ENCODE measurements around the gene COL23A1.

Gene COL23A1

DNA sequence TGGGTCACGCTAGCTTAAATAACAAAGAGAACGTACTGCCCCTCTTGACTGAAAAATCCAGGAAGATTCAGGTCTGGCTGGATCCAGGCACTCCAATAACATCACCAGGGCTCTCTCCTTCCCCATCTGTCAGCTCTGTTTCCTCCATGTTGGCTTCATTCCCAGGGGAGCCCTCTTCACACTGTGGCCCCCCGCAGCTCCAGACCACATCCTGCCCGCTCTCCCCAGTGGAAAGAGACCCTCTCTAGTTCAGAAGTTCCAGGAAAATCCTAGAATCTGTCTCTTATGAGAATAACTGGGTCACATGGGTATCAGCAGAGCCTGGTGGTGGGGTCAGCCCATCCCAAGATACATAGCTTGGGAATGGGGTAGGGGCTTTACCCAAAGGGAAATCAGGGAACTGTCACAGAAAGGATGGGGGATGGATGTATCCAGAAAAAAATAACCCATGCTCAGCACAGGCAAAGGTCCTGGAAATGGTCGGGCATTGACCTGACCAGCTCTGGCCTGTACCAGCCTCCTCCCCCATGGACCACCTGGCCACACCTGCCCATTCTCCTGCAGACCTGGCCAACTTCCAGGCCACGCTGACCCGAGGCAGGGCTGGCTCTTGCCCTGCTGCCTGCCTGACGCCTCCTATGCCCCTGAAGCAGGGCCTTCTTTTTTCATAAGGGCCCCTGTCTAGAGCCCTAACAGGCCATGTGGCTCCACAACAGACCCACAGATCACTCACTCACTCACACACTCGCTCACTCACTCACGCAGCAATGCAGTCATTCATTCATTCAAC, 65.9 kb downstream of the COL23A1 start:
- no peak overlapping the region for H3K27ac ChIP-seq
- TF ChIP-seq, protein P1, sequence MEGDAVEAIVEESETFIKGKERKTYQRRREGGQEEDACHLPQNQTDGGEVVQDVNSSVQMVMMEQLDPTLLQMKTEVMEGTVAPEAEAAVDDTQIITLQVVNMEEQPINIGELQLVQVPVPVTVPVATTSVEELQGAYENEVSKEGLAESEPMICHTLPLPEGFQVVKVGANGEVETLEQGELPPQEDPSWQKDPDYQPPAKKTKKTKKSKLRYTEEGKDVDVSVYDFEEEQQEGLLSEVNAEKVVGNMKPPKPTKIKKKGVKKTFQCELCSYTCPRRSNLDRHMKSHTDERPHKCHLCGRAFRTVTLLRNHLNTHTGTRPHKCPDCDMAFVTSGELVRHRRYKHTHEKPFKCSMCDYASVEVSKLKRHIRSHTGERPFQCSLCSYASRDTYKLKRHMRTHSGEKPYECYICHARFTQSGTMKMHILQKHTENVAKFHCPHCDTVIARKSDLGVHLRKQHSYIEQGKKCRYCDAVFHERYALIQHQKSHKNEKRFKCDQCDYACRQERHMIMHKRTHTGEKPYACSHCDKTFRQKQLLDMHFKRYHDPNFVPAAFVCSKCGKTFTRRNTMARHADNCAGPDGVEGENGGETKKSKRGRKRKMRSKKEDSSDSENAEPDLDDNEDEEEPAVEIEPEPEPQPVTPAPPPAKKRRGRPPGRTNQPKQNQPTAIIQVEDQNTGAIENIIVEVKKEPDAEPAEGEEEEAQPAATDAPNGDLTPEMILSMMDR (conservative IDR thresholded peaks at IDR 0.05) = no peak

DNA sequence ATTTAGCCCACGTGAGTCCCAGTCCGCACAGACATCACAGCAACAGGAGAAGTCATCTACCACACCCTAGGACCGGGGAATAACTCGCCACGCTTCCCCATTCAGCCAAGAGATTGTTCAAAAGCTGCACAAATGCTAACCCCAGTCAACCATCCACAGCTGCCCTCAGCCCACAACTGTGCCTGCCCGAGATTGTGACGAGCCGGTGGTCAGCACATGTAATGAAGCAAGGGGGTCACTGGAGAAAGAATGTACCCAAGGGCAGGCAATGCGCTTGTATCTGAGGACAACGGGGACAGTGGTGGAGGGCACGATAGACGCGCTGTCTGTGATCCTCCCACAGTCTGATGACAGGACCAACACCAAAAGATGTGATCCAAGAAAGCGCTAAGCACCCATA, 67.8 kb downstream of the COL23A1 start:
- no peak overlapping the region for H3K27ac ChIP-seq
- TF ChIP-seq, protein P1 (conservative IDR thresholded peaks at IDR 0.05) = no peak

DNA sequence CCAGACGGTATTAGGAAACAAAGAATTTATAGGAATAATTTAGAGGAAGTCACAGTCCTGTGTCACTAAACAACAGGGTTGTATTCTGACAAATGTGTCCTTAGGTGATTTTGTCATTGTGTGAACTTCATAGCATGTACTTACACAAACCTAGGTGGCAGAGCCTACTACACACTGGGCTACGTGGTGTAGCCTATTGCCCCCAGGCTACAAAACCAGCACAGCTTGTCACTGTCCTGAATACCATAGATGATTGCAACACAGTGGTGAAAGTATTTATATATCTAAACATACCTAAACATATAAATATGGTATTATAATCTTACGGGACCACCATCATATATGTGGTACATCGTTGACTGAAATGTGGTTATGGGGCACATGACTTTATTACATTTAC, 69.3 kb downstream of the COL23A1 start:
- H3K27ac ChIP-seq = no peak overlapping the region
- TF ChIP-seq, protein P1 (conservative IDR thresholded peaks at IDR 0.05) = no peak

DNA sequence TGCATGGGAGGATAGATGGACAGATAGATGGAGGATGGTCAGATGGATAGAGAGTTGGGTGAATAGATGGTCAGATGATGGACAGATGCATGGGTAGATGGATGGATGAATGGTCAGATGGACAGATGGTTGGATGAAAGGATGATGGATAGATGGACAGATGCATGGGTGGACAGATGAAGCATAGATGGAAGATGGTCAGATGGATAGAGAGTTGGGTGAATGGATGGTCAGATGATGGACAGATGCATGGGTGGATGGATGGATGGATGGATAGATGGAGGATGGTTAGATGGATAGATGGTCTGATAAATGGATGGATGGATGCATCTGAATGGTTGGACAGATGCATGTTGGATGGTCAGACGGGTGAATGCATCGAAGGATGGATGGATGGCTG, 70.4 kb downstream of the COL23A1 start:
- no peak overlapping the region for H3K27ac ChIP-seq
- TF ChIP-seq, protein P1 (conservative IDR thresholded peaks at IDR 0.05) = no peak

DNA sequence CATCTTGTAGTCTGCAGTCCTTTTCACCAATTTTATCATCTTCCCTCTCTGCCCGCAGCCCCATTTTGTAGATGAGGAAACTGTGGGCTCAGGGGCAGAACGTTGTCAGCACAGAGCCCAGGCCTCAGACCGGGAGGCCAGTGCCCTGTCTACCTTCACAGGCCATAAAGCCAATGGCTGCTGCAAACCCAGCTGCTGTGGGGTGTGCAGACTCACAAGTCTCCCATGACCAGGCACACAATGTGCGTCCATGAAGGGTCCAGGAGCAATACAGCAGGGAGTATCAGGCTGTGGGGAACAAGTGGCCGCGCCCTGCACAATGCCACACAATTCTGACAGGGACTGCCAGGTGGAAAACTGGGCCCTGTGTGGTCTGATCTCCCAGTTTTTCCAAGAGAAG, 71.0 kb downstream of the COL23A1 start:
- TF ChIP-seq, protein P1 (conservative IDR thresholded peaks at IDR 0.05) = no peak
- H3K27ac ChIP-seq = no peak overlapping the region

DNA sequence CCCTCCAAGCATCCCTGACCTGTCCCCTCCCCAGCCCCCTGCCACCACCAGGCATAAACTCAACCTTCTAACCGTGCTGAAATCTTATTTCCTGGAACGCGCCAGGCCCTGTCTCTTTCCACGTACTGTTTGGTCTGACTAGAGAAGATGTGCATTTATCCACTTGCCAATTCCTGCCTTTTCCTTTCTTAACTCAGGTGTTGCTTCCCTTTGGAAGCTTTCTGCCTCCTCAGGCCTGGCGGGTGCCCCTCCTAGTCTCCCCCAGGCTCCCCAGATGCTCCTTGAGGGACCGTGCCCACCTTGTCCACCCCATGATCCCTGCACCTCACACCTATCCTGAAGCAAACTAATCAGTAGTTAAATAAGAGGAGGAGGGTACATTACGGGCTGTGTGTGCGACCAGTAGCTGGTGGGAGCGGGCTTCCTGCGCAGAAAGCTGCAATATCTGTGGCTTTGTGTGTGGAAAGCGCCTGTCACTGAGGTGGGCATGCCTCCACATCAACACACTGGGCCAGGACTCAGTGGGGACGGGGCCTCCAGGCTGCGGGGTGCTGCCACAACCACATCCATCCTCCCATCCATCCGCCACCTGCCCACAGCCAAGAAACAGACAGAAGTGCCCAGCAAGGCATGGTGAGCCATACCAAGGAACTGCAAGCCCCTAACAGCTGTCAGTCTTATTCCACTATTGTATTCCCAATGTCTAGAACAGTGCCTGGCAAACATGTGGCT, 73.5 kb downstream of the COL23A1 start:
- TF ChIP-seq, protein P1 (conservative IDR thresholded peaks at IDR 0.05) = no peak
- H3K27ac ChIP-seq = no peak overlapping the region

DNA sequence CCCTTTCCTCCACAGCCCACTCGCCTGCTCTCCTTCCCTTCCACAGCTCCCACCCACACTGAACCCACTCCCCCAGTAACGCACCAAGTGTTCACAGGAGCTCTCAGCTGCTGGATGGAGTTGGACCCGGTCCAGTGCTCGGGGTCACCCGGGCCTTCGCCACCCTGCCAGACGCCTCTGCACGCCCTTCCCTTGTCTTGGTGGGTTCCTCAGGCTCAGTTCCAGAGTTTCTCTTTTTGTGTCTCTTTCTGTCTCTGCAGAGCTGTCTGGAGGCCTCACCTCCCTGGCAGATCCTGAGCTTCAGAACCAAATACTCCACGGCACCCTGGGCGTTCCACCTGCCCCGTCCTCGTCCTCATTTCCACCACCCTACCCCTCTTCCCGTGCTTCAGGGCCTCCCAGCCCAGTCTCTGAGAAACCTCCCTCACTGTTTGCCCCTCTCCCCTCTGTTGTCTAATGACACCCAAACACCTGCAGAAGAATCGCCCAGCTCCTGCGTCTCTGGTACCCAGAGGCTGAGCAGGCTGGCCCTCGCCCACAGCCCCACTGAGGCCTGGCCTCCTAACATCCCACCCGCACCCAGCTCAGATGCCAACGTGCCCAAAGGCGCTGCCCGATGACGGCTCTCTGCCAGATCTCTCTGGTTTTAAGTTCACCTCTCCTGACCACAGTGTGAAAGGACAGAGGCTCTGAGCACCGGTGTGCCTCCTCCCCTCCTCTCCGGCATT, 74.3 kb downstream of the COL23A1 start:
- TF ChIP-seq, protein P1 (conservative IDR thresholded peaks at IDR 0.05) = no peak
- no peak overlapping the region for H3K27ac ChIP-seq

All from VCaP (cell line).